ENCODE data around the gene TBX20.
"Not testable (repeated sequence)": the region's sequence is repeated elsewhere in the genome, so short reads cannot be mapped to it uniquely, and the experiment has no call there.

The TBX20 gene

GRCh38 chr7:35220176-35220575 is 33.7 kb downstream of the TBX20 start:
- not testable (repeated sequence) for DNase-seq (ENCODE audit: low read depth)

GRCh38 chr7:35216033-35216432 is 37.9 kb downstream of the TBX20 start:
- not testable (repeated sequence) for DNase-seq (ENCODE audit: low read depth)

- DNase-seq (ENCODE audit: low read depth): not testable (repeated sequence)
Measured at GRCh38 chr7:35215063-35215462, 38.8 kb downstream of the TBX20 start.

- DNase-seq (ENCODE audit: low read depth): not testable (repeated sequence)
Measured at GRCh38 chr7:35206924-35207323, 47.0 kb downstream of the TBX20 start.

- not testable (repeated sequence) for DNase-seq (ENCODE audit: low read depth)
Measured at GRCh38 chr7:35204850-35205249, 49.0 kb downstream of the TBX20 start.

- DNase-seq (ENCODE audit: low read depth): not testable (repeated sequence)
Measured at GRCh38 chr7:35204031-35204430, 49.9 kb downstream of the TBX20 start.

- DNase-seq (ENCODE audit: low read depth): not testable (repeated sequence)
Measured at GRCh38 chr7:35202353-35202752, 51.5 kb downstream of the TBX20 start.

- DNase-seq (ENCODE audit: low read depth): not testable (repeated sequence)
Measured at GRCh38 chr7:35200170-35200569, 53.7 kb downstream of the TBX20 start.

GRCh38 chr7:35198370-35199140 is 55.3 kb downstream of the TBX20 start:
- DNase-seq (ENCODE audit: low read depth): not testable (repeated sequence)

GRCh38 chr7:35191571-35191970 is 62.3 kb downstream of the TBX20 start:
- DNase-seq (ENCODE audit: low read depth): not testable (repeated sequence)

- not testable (repeated sequence) for DNase-seq (ENCODE audit: low read depth)
Measured at GRCh38 chr7:35190146-35190773, 63.6 kb downstream of the TBX20 start.

GRCh38 chr7:35186751-35187150 is 67.1 kb downstream of the TBX20 start:
- DNase-seq (ENCODE audit: low read depth): not testable (repeated sequence)

- DNase-seq (ENCODE audit: low read depth): no peak
Measured at GRCh38 chr7:35185908-35186731, 67.8 kb downstream of the TBX20 start.

GRCh38 chr7:35185578-35185907 is 68.4 kb downstream of the TBX20 start:
- DNase-seq (ENCODE audit: low read depth): not testable (repeated sequence)

GRCh38 chr7:35184961-35185360 is 68.9 kb downstream of the TBX20 start:
- DNase-seq (ENCODE audit: low read depth): not testable (repeated sequence)

GRCh38 chr7:35183873-35184503 is 69.9 kb downstream of the TBX20 start:
- DNase-seq (ENCODE audit: low read depth): not testable (repeated sequence)

GRCh38 chr7:35180665-35181064 is 73.2 kb downstream of the TBX20 start:
- DNase-seq (ENCODE audit: low read depth): not testable (repeated sequence)

- DNase-seq (ENCODE audit: low read depth): not testable (repeated sequence)
Measured at GRCh38 chr7:35173176-35173575, 80.7 kb downstream of the TBX20 start.

GRCh38 chr7:35172131-35172530 is 81.8 kb downstream of the TBX20 start:
- not testable (repeated sequence) for DNase-seq (ENCODE audit: low read depth)

- not testable (repeated sequence) for DNase-seq (ENCODE audit: low read depth)
Measured at GRCh38 chr7:35167658-35168057, 86.2 kb downstream of the TBX20 start.

- DNase-seq (ENCODE audit: low read depth): not testable (repeated sequence)
Measured at GRCh38 chr7:35167158-35167557, 86.7 kb downstream of the TBX20 start.
